ENCODE results near the gene SLC17A4.
"Not testable (repeated sequence)": the region's sequence is repeated elsewhere in the genome, so short reads cannot be mapped to it uniquely, and the experiment has no call there.

Gene SLC17A4, protein sequence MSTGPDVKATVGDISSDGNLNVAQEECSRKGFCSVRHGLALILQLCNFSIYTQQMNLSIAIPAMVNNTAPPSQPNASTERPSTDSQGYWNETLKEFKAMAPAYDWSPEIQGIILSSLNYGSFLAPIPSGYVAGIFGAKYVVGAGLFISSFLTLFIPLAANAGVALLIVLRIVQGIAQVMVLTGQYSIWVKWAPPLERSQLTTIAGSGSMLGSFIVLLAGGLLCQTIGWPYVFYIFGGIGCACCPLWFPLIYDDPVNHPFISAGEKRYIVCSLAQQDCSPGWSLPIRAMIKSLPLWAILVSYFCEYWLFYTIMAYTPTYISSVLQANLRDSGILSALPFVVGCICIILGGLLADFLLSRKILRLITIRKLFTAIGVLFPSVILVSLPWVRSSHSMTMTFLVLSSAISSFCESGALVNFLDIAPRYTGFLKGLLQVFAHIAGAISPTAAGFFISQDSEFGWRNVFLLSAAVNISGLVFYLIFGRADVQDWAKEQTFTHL

DNA sequence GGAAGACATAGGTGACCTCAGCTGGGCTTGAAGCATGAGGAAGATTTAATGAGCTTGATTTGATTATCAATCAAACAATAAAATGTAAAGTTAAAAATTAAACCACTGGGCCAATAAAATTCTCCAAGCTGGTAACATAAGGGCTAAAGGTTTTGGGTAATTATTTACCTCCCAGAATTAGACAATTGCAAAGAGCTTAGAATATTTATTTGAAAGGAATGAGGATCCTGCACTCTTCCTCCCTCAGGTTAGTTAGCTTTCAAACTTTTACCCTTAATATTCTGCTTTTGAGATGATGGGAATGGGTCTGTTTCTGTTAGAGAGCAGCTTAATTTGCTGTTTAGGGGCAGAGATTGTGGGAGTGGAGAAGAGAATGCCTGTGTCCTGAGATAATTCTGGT is at the start of gene SLC17A4:
TSS of gene SLC17A4 (plus strand) at position 208 of the 400 bp plus-strand sequence. CDS start 7,221 bp downstream, outside the sequence.
- DNase-seq (ENCODE audit: low spot score) = no peak

DNA sequence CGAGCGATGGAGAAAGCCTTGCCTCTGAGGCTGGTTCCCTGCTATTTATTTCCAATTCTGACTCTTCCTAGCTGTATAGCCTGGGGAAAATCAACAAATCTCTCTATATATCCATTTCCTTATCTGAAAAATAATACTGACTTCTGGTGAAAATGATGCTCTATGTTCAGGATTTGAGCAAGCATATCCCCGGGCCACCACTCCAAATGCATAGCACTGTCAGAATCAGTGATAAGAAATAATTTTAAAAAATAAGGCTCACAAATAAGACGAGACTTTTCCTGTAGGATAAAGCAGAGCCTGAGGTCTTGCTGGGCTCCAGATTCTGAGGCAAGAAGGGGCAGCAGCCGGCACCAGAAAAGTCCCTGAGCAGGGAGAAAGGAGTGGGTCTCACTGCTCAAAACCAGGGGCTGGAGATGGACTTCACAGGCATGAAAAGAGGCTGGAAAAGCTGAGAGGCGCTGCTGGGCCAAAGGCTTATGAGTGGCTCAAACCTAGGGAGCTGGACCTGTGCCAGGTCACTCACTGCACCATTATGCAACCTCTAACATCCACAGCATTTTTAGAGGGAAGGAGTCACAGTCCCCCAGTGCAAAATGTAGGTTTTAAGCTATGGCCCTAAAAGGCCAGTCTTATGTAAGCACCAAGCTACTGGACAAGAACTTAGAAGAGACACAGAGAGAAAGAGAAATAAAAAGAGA is 48.1 kb upstream of the SLC17A4 start:
- no peak for DNase-seq (ENCODE audit: low spot score)

DNA sequence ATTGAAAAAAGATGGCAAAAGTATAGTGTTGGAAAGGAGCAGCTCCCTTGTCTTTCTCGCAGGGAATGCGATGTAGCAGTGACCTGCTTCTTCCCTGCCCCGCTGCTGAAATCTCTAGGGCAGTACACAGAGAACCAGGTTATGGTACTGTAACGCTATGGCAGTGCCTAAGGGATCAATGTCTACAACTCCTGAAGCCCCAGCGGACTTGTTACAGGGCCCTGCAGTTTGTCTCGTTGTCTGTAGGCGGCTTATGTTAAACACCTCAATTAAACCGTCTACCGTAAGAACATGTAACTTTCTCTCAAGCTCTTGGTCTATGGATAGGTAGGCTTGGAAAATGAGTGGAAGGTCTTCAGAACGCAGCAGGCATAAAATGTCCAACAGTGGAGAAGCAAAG is 44.8 kb upstream of the SLC17A4 start:
- DNase-seq (ENCODE audit: low spot score) = no peak

DNA sequence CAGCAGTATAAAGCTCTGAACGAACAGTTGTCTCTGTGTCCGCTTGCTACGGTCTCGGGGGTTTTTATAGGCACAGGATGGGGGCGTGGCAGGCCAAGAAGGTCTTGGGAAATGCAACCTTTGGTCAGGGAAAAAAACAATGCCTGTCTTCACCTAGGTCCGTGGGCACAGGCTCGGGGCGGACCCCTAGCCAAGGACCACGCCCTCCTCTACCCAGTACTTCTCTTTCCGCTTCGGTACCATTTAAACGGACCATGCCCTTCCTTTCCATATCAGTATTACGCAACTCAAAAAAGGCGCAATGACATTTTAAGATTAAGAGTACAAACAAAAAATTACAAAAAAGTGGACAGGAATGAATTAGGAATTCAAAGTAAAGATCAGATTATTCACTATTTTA is 44.3 kb upstream of the SLC17A4 start:
- no peak for DNase-seq (ENCODE audit: low spot score)

DNA sequence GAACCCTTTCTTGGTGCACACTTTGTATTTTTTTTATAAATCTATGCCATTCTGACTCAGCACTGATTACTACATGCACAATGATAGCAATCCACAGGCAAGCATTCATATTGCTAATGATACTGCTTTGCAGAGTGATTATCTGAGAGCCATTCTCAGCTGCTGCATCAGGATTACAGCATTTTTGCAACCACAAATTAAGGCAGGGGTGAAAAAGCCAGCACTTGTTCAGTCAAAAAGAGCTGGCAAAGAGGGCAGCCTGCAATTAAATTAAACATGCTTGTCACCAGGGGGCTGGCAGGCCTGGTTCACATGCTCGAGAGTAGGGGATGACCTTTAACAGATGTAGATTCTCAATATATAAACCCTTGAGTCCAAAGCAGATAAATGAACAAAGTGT is 40.7 kb upstream of the SLC17A4 start:
- DNase-seq (ENCODE audit: low spot score) = no peak

DNA sequence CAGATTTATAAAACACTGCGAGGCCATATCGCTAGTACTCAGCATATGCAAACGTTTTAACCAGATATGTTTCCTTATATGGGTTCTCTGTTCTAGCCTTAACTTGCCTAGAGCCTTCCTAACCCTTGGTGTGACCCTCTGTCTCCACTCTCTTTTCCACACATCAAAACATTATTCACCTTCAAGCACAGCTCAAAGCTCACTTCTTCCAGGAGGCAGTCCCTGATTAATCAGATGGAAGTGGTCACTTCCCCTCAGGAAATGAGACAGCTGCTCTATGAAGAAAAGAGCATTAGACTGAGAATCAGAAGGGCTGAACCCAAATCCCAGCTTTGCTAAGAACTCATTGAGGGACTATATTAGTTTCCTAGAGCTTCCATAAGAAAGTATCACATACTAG is 39.8 kb upstream of the SLC17A4 start:
- DNase-seq (ENCODE audit: low spot score) = no peak

DNA sequence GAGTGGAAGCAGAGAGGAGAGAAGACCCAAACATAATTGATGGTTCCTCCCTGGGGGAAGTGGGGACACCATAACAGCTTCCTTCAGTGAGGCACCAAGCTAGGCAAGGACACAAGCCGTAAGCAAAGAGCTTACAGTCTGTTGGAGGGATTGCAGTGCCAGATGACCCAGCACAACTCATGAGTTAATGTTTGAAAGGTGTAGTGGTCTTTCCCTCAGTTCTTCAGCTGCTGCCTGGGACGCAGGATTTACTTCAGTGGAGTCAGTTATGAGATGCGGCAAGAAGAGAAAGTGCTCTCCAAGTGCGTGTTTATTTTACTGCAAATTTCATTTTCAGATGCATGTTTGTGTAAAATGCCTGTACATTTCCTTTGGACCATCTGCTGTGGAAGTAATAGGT is 38.7 kb upstream of the SLC17A4 start:
- no peak for DNase-seq (ENCODE audit: low spot score)

DNA sequence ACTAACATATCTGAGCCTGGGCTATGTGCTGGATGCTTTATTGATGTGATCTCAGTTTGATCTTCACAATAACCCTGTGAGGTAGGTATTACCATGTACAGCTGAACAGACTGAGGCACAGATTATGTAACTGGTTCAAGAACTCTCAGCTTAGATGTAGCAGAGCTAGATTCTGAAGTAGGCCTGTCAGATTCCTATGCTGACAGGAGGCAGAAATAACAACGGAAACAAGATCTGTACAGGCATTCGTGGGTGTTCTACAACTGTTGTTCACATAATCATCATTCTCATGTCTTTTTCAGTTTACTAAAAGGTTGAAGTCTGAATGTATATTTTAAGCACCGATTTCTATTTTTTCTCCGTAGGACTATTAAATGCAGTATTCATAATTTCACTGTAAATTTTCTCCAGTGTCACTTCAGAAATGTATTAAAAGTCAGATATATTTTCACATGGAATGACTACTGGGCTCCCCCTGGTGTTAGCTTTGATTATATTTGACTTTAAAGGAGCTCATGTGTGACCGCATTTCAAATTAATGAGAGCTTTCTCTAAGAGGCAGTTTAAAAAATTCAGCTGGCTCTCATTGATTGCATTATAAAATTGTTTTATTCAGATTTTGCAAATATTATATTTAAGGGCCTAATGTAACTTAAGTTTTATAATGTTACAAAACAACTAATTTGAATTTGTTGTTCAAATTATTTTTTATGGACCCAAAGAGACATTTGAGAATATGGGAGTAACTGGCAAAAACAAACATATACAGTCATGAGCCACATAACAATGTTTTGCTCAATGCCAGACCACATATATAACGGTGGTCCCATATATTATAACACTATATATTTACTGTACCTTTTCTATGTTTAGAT is 36.4 kb upstream of the SLC17A4 start:
- peak; percentile 23 for DNase-seq (ENCODE audit: low spot score)

DNA sequence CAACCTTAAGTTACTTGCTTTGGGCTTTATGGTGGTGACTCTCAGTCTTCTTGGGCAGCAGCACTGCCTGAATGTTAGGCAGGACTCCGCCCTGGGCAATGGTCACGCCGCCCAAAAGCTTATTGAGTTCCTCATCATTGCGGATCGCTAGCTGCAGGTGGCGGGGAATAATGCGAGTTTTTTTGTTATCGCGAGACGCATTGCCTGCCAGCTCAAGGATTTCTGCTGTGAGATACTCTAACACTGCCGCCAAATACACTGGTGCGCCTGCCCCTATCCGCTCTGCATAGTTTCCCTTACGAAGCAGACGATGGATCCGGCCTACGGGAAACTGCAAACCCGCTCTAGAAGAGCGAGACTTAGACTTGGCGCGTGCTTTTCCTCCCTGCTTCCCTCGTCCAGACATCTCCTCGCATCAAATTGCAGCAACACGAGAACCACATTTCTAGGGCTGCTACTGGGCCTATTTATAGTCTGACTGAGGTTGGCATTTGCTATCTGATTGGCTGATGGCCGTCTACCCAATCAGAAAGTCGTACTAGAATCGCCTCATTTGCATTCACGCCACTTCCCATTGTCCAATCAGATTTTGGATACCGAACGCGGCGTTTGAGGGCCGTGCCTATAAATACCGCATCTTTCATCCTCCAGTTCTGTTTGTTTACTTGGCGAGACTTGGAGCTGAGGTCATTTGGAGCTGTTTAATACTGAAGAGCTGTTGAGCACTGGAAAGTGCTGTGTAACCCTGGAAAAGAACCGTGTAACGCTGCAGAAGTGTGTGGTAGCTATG is 28.2 kb upstream of the SLC17A4 start:
- no peak for DNase-seq (ENCODE audit: low spot score)

DNA sequence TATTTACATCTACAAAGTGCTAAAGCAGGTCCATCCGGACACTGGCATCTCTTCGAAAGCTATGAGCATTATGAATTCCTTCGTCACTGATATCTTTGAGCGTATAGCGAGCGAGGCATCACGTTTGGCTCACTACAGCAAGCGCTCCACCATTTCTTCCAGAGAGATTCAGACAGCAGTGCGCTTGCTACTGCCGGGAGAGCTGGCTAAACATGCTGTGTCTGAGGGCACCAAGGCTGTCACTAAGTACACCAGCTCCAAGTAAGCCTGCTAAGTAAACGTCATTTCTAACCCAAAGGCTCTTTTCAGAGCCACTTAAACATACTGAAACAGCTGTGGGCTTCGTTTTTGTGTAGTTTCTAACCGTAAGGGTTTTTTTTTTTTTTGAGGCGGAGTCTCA is 27.5 kb upstream of the SLC17A4 start:
- DNase-seq (ENCODE audit: low spot score) = no peak

DNA sequence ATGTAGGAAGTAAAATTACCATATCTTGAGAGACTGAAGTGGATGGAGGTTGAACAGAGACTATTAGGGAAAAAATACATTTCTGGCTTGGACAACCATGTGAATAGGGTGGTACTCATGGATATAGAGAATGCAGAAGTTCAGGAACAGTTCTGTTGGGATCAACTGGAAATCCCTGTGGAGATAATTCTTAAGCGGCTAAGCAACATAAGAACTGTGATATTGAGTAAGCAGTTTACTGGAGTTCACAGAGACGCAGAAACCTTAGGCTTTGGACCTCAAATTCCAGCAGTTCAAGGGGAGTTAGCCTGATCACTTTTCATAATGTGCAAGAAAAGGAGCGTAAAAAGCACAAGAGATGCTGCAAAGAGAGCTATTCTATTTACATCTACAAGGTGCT is 23.6 kb upstream of the SLC17A4 start:
- DNase-seq (ENCODE audit: low spot score) = no peak

DNA sequence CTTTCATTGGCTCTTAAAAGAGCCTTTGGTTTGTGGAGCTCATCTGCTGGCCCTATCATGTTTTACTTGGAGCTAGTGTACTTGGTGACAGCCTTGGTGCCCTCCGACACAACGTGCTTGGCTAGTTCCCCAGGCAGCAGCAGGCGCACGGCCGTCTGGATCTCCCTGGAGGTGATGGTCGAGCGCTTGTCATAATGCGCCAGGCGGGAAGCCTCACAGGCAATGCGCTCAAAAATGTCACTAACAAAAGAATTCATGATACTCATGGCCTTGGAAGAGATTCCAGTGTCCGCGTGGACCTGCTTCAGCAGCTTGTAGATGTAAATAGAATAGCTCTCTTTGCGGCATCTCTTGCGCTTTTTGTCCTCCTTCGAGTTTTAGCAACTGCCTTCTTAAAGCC is 22.8 kb upstream of the SLC17A4 start:
- DNase-seq (ENCODE audit: low spot score) = no peak

DNA sequence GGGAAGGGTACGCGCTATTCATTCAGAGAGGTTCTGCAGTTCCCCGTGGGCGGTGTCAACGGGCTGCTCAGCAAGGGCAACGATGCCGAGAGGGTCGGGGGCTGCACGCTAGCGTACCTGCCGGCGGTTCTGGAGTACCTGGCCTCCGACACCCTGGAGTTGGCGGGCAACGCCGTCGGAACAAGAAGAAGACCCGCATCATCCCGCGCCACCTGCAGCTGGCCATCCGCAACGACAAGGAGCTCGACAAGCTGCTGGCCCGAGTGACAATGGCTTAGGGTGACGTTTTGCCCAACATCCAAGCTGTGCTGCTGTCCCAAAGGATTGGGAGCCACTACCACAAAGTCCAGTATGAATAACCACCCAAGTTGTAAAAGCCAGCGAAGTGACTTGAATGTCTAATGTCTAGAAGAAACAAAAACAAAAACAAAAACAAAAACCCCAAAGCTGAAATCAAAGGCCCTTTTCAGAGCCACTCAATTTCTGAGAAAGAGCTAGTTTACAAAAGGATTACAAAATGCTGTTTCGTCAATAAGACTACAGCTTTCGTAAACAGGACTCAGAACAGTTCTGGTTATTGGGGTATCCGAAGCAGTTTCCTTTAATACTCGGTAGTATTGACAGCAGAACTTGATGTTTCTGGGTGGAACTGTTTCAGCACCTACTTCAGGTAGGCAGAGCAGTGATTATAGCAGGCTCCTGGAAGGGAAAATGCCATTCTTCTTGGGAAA is 21.9 kb upstream of the SLC17A4 start:
- DNase-seq (ENCODE audit: low spot score) = no peak

DNA sequence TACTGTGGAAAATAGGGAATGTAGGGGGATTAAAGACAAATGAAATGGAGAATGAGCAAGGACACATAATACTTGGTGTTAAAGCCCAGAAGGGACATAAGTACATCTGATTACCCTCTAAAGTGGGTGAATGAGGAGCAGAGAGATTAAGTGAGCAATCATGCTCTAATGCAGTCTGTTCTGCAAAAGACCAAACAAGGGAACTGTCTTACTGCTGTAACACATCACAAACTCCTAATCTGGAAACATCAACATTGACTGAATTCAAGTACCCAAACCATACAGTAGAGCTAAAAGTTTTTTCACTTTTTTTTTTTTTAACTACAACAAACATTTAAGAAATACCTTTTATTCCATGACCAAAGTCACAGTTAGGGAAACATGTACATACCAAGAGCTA is 19.3 kb upstream of the SLC17A4 start:
- DNase-seq (ENCODE audit: low spot score) = no peak

DNA sequence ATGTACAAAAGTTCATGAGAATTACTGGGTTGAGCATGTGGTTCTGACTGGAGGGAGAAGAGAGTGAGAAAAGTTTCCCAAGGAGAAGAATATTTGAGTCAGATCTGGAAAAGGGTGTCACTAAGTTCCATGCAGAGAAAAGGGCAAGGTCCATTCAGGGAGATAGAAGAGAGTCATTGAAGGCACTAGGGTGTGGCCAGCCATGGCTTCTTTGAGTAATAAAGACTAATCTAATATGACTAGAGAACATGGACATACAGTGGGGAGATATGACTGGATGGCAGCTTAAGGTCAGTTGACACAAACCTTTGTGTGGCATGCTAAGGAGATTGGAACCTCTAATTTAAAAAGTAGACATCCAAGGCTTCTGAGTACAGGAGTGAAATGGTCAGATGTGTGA is 10.7 kb upstream of the SLC17A4 start:
- no peak for DNase-seq (ENCODE audit: low spot score)

DNA sequence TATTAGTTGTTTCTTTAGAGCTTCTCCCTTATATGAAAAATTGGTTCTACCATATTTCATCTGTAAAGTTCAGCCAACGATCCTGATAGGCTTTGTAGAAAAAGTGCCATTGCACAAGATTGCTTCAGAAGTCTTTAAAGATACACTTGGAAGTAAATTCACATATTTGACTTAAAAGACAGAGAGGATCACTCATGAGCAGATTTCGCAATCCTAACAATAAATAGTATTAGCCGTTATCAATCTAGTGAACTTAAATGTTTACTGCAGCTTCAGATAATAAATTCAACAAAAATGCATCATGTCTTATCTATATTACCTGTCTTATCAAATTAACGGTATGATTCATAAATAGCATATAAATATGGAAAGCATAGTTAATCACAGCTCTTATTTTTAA is 8.7 kb upstream of the SLC17A4 start:
- no peak for DNase-seq (ENCODE audit: low spot score)

DNA sequence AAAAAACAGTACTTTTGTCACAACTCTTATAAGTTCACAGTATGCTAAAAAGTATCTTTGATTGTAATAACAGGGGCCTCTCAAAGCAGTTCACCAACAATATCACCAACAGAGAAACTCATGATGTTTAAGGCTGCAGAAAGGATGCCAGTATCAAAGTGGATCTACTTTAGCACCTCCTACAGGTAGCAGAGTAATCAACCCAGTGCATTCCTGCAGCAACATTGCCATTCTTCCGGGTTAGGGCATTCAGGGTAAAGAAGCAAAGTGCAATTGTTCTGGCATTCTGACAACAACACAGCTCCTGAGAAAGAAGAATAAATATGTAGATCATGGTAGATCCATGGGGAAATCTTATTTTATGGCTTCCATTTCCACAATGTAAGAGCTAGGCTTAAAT is 7.6 kb upstream of the SLC17A4 start:
- no peak for DNase-seq (ENCODE audit: low spot score)

DNA sequence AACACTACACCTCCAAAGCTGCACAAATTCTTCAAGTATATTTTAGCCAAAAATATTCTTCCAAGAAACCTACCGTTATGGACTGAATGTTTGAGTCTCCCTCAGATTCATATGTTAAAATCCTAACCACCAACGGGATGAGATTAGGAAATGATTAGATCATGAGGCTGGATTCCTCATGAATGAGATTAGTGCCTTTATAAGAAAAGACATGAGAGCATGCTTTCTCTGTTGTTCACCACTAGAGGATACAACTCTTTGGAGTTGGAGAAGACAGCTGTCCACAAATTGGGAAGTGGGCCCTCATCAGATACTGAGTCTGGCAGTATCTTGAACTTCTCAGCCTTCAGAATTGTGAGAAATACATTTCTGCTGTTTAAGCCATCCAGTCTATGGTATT is 7.1 kb upstream of the SLC17A4 start:
- no peak for DNase-seq (ENCODE audit: low spot score)

DNA sequence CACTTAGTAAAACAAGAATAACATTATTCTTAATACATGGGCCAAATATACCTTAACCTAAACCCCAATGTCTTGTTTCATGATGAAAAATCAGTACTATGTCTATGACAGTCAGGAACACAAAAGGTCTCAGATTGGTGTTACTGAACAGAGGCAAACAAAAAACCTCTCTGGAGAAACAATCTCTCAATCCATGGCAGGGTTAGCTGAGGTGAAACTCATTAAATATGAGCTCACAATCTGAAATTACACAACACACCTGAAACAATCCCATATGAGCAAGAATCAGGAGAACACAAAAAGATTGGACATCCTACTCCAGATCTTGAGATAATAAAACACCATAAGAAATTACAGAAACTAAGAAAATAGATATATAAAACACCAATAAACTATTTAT is 6.5 kb upstream of the SLC17A4 start:
- no peak for DNase-seq (ENCODE audit: low spot score)

DNA sequence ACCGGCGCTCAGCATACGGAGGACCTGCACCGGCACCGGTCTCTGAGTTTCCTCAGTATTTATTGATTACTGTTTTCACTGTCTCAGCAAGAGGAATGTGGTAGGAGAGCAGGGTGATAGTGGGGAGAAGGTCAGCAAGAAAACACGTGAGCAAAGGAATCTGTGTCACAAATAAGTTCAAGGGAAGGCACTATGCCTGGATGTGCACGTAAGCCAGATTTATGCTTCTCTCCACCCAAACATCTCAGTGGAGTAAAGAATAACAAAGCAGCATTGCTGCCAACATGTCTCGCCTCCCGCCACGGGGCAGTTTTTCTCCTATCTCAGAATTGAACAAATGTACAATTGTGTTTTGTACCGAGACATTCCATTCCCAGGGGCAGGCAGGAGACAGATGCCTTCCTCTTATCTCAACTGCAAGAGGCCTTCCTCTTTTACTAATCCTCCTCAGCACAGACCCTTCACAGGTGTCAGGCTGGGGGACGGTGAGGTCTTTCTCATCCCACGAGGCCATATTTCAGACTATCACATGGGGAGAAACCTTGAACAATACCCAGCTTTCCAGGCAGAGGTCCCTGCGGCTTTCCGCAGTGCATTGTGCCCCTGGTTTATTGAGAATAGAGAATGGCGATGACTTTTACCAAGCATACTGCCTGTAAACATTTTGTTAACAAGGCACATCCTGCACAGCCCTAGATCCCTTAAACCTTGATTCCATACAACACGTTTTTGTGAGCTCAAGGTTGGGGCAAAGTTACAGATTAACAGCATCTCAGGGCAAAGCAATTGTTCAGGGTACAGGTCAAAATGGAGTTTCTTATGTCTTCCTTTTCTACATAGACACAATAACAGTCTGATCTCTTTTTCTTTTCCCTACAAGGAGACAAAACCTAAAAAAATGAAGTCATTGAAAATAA is 5.7 kb upstream of the SLC17A4 start:
- not testable (repeated sequence) for DNase-seq (ENCODE audit: low spot score)
